Natural killer cell (primary cell): ENCODE results near the gene SLCO1B3. TPM values are rescaled to one million over a fixed set of nuclear protein-coding genes. Genes with fewer than 3 reads are reported as not detected.

ENCODE experiments used
- total RNA-seq, 4 donors: library from RNA; stranded (reverse); fragments of 120-200 nt in 1 of 4; gene quantifications; one replicate each; pipeline versions ENCODE4 v1.2.3 to v1.2.4, GENCODE V29; 2013 to 2022

SLCO1B3 gene
- total RNA-seq, 3 donors from 2014 or later (not counting 1 experiment from before 2014, with no cell fraction given), result not detected

Other genes starting within 250 kb of the SLCO1B3 start
- not detected for gene SLCO1C1, start 115.4 kb upstream of the SLCO1B3 start, total RNA-seq